ENCODE measurements around the gene SERINC5.

DNA sequence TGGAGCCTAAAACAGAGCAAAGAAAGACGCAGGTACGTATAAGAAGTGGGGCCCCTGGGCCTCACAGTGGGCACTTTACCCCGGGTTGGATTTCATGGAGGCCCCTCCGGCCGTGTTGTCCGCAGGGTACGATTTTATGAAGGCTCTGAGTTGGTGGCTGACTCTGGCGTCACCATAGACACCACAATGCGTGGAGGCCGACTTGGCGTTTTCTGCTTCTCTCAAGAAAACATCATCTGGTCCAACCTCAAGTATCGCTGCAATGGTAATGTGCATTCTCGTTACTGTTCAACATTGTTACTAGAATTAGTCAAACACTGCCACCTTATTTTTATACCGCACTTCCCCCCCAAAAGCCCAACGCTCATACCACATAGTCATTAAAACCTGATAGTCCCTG lies 173.6 kb downstream of the SERINC5 start:
- TF ChIP-seq, protein P1, sequence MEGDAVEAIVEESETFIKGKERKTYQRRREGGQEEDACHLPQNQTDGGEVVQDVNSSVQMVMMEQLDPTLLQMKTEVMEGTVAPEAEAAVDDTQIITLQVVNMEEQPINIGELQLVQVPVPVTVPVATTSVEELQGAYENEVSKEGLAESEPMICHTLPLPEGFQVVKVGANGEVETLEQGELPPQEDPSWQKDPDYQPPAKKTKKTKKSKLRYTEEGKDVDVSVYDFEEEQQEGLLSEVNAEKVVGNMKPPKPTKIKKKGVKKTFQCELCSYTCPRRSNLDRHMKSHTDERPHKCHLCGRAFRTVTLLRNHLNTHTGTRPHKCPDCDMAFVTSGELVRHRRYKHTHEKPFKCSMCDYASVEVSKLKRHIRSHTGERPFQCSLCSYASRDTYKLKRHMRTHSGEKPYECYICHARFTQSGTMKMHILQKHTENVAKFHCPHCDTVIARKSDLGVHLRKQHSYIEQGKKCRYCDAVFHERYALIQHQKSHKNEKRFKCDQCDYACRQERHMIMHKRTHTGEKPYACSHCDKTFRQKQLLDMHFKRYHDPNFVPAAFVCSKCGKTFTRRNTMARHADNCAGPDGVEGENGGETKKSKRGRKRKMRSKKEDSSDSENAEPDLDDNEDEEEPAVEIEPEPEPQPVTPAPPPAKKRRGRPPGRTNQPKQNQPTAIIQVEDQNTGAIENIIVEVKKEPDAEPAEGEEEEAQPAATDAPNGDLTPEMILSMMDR (IDR thresholded peaks at IDR 0.05; ENCODE audit: low read length) = no peak
- no peak for TF ChIP-seq EZH2 (optimal IDR thresholded peaks at IDR 0.05; ENCODE audit: low read depth, low read length)
- TF ChIP-seq EZH2phosphoT487 (IDR thresholded peaks at IDR 0.05; ENCODE audit: low read length) = no peak

All from MM.1S (cell line).